Esophagus (tissue), 2 donors: ENCODE measurements around the gene ULK4. TPM values are rescaled to one million over a fixed set of nuclear protein-coding genes. Genes with fewer than 3 reads are reported as not detected.

Experiments used
- H3K27ac ChIP-seq, 2 donors: one replicate each; pipeline ENCODE4 v1.5.1; 2013; ENCODE audit warnings: low read depth in 2 of 2, mild to moderate bottlenecking in 2 of 2, inconsistent platforms in 1 of 2, low read length in 1 of 2, moderate library complexity in 1 of 2
- H3K27me3 ChIP-seq, 2 donors: one replicate each; pipeline ENCODE4 v1.6.1; 2013; ENCODE audit warnings: low read length in 2 of 2, control low read depth in 1 of 2, mild to moderate bottlenecking in 1 of 2; ENCODE audit not compliant: insufficient read depth in 2 of 2, control insufficient read depth in 1 of 2
- H3K36me3 ChIP-seq, 2 donors: one replicate each; pipeline ENCODE4 v1.6.1; 2013; ENCODE audit warnings: low read length in 1 of 2; ENCODE audit not compliant: control insufficient read depth in 2 of 2, insufficient read depth in 2 of 2
- H3K4me1 ChIP-seq, 2 donors: one replicate each; pipeline ENCODE4 v1.6.1; 2013; ENCODE audit warnings: low read length in 1 of 2; ENCODE audit not compliant: control insufficient read depth in 2 of 2, insufficient read depth in 2 of 2
- H3K4me3 ChIP-seq, 2 donors: one replicate each; pipeline ENCODE4 v1.5.1; 2013; ENCODE audit warnings: low read length in 2 of 2, mild to moderate bottlenecking in 2 of 2, low read depth in 1 of 2, moderate library complexity in 1 of 2
- H3K9me3 ChIP-seq, 2 donors: one replicate each; pipeline ENCODE4 v1.6.1; 2013; ENCODE audit warnings: mild to moderate bottlenecking in 2 of 2, low read depth in 1 of 2, low read length in 1 of 2, moderate library complexity in 1 of 2; ENCODE audit not compliant: control insufficient read depth in 2 of 2, insufficient read depth in 1 of 2
- WGBS, 2 donors: extraction: QIAGEN DNeasy Blood & Tissue Kit; methylation state at CpG; one replicate each; pipeline ENCODE4 v1.1.7; 2013; 5-methylcytosine and 5-hydroxymethylcytosine counted together
- polyA plus RNA-seq, 2 donors: library from polyadenylated mRNA; stranded (reverse); fragments of 200-250 nt; gene quantifications; one replicate each; pipeline ENCODE4 v1.2.3, GENCODE V29; 2013
- donor health status: healthy with polysubstance abuse.
- donor health status: Bipolar disorder and iron deficiency.

Gene ULK4
- polyA plus RNA-seq, 2 donors = 1.1 to 1.3 TPM

DNA sequence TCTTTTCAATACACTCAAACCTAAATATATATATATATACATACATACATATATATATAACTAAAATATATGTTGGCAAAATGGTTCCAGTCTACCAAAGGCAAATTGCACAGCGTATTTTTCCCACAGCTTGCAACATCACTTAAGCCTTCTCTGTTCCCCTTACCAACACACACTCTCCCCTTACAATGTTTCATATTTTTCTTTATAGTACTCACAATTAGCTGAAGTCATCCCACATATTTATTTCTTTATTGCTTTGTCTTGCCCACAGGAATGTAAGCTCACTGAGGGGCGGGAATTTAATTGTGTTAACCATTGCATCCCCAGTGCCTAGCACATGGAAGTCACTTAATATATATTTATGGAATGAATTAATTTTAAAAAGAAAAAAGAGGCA lies 288.3 kb downstream of the ULK4 start:
- Histone ChIP-seq H3K9me3 (no peaks in the 10 kb centered on the region), H3K36me3 (no peaks in the 10 kb centered on the region), H3K27me3 (no peaks in the 10 kb centered on the region), H3K27ac (no peak overlapping the region), H3K4me1 (no peaks in the 10 kb centered on the region), H3K4me3 (no peak overlapping the region)
- whole genome bisulfite sequencing, 2 donors = 77 to 81% methylated on average over 2 of the region's 2 CpGs

DNA sequence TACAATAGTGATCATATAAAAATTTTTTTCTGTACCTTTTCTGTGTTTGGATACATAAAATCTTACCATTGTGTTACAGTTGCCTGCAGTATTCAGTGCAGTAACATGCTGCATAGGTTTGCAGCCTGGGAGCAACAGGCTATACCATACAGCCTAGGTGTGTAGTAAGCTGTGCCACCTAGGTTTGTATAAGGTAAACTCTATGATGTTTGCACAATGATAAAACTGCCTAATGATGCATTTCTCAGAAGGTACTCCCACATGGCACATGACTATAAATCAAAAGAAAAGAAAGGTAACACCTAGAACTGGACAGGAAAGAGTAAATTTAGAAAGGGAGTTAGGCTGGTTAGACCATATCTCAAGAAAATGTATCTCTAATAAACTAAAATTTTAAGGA lies 293.5 kb downstream of the ULK4 start:
- H3K27ac ChIP-seq = no peak overlapping the region
- peaks cover 0 to 5% of the 10 kb centered on the region in 2 donors for H3K9me3 ChIP-seq
- H3K4me3 ChIP-seq = no peak overlapping the region
- H3K36me3 ChIP-seq = no peaks in the 10 kb centered on the region
- no peaks in the 10 kb centered on the region for H3K27me3 ChIP-seq
- H3K4me1 ChIP-seq = no peaks in the 10 kb centered on the region

DNA sequence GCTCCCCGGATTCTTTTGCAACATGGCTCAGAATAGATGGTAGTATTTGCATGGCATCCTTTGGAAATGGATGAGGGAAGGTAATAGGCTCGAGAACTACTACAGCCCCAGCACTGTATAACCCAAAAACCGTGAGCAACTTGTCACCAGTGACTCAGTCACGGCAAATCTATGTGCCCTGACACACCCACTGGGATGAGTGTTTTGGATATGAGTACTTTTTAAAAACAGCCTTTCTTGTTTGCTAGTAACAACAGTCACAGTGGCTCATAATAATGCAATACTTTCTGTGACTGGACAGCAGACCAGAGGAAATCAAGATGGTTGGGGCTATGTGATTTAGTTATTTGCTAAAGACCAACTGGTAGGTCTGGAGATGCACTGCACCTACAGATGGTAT lies 299.6 kb downstream of the ULK4 start:
- 79 to 86% methylated on average over 4 of the region's 4 CpGs for WGBS, 2 donors
- Histone ChIP-seq H3K4me3 (no peak overlapping the region), H3K4me1 (no peaks in the 10 kb centered on the region), H3K9me3 (peaks cover 0 to 5% of the 10 kb centered on the region in 2 donors), H3K36me3 (no peaks in the 10 kb centered on the region), H3K27ac (no peak overlapping the region), H3K27me3 (no peaks in the 10 kb centered on the region)

DNA sequence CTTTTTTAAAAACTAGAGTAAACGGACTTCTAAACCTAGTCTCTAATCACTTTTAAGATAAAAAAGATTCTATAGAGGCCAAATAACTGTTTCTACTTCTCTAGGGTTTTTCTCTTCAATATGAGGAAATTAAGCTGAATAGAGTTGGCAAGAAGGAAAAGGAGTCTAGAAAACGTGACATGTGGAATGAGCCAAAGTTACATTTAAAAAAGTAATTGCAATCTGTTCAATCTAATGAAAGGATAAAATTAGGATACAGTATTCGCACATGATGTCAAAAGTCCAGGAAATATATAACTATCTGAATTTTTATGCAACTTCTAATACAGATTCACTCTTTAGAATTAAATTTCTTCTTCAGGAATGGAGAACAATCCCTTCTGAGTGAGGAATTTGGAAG lies 300.1 kb downstream of the ULK4 start:
- Histone ChIP-seq H3K9me3 (peaks cover 0 to 5% of the 10 kb centered on the region in 2 donors), H3K4me3 (no peak overlapping the region), H3K27ac (no peak overlapping the region), H3K36me3 (no peaks in the 10 kb centered on the region), H3K27me3 (no peaks in the 10 kb centered on the region), H3K4me1 (no peaks in the 10 kb centered on the region)
- 81% methylated on average over 3 of the region's 3 CpGs for WGBS, 2 donors

DNA sequence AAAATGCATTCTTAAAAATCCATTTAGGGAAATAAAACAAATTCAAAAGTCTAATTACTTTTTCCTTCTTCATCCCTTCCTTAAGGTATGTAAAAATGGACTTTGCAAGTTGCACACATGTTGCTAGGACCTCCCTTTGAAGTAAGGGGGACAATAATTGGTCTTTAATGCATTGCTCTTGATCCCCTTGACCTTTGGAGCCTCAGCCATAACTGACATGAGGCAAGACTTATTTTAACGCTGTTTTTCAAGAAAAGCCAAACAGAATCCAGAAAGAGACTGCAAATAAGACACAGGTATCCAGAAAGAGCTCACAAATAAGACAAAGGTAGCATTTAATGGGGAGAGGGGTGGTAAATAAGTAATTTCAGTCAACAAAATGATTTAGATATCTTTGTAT lies 301.4 kb downstream of the ULK4 start:
- Histone ChIP-seq H3K27me3 (no peaks in the 10 kb centered on the region), H3K4me1 (no peaks in the 10 kb centered on the region), H3K36me3 (no peaks in the 10 kb centered on the region), H3K4me3 (no peak overlapping the region), H3K27ac (no peak overlapping the region), H3K9me3 (peaks cover 0 to 2% of the 10 kb centered on the region in 2 donors)
- WGBS, 2 donors = 66 to 84% methylated on average over 1 of the region's 1 CpG

DNA sequence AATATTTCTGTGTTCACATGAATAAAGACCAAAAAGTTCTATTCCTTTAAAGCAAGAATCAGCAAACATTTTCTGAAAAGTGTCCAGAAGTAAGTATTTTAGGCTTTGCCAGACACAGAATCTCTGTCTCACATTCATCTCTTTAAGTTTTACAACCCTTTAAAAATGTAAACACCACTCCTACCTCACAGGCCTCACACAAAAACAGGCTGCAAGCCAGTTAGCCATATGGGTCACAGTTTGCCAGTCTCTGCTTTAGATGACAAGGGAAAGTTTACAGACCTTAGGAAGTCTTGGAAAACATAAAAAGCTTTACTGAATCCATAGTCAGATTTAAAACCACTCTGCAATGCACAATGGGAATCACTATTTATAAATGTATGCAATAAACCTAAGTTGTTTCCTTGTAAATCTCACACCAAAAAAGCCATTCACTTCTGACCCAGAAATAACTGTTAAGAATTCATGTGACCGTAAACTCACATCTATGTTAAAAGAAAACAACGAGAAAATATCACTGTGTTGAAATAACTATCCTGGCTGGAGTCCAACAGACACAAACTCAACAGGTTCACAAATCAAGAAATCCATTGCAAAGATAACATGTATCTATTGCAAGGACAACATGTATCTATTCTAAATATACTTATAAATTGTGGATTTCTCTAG lies 308.2 kb downstream of the ULK4 start:
- H3K4me3 ChIP-seq = no peak overlapping the region
- no peaks in the 10 kb centered on the region for H3K4me1 ChIP-seq
- H3K36me3 ChIP-seq = no peaks in the 10 kb centered on the region
- no peak overlapping the region for H3K27ac ChIP-seq
- H3K9me3 ChIP-seq = no peaks in the 10 kb centered on the region
- WGBS, 2 donors = 61 to 70% methylated on average over 2 of the region's 2 CpGs
- no peaks in the 10 kb centered on the region for H3K27me3 ChIP-seq

DNA sequence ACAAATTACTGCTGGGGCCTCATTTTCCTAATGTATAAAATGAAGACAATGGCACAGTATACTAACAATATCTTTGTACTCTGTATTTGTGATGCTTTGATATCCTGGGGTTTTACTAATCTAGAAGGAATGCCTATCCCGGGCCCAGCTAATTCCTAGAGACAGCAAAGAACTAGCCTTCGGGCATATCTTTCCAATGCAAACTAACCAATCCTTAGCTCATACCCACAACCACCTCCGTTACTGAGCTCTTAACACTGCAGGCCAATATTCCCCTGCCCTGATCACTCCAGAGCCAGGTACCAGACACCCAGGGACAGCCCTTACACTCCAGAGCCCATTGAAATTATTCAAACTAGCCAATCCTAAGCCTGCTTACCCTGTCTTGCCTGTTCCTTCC lies 309.0 kb downstream of the ULK4 start:
- Histone ChIP-seq H3K4me3 (no peak overlapping the region), H3K27ac (no peak overlapping the region), H3K4me1 (no peaks in the 10 kb centered on the region), H3K27me3 (no peaks in the 10 kb centered on the region), H3K9me3 (no peaks in the 10 kb centered on the region), H3K36me3 (no peaks in the 10 kb centered on the region)
- 88 to 94% methylated on average over 3 of the region's 3 CpGs for WGBS, 2 donors

DNA sequence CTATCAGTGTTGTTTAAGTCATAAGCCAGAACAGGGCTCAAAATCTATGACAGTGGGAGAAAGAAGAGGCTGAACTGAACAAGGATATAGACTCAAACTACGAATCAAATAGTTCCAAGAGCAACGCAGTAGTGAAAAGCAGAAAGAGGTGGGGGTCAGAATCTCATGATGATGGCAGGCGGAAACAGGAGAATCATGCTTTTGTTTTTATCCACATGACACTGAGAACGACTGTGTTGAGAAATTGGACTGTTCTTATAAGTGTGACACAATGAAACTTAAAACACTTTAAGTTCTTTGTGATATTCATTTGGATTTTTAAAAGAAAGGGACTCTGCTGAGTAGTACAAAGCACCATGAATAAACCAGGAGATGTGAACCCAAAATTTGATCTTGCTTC lies 309.4 kb downstream of the ULK4 start:
- WGBS, 2 donors = 84 to 86% methylated on average over 4 of the region's 4 CpGs
- Histone ChIP-seq H3K27ac (no peak overlapping the region), H3K9me3 (no peaks in the 10 kb centered on the region), H3K4me1 (no peaks in the 10 kb centered on the region), H3K4me3 (no peak overlapping the region), H3K27me3 (no peaks in the 10 kb centered on the region), H3K36me3 (no peaks in the 10 kb centered on the region)

DNA sequence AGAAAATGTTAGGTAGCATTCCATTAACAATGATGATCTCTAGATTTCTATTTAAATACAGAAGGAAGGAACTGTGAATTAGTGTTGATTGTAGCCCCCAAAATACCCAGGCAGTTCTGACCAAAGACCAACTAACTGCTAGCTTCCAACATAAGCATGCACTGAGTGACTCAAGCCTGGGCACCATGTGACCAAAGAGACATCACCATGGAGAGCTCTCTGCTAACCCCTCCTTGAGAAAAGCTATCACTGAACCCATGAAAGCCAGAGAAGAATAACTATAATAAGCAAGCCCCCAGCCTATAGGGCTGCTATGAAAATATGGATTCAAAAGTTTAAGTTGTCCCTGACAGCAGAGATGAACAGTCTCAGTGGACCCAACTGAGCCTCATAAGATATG lies 310.2 kb downstream of the ULK4 start:
- no peaks in the 10 kb centered on the region for H3K4me1 ChIP-seq
- no peaks in the 10 kb centered on the region for H3K36me3 ChIP-seq

DNA sequence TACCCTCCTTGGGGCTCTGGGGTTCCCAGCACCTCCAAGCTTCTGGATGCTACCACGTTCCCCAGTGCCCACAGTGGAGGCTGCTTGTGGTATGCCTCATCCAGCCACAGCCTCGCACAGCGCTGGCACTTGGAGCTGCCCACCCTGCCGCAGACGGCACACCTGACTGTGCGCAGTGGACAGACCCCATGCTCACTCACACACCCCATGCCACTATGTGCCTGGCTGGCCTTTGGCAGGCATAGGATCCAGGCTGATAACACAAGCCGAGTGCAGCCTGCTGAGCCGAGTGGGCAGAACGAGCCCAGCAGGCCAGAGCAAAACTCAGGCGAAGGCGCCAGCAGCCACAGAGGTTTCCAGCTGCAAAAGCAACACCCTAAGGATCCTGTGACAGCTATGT lies 311.5 kb downstream of the ULK4 start:
- H3K36me3 ChIP-seq = no peaks in the 10 kb centered on the region
- H3K27me3 ChIP-seq = no peaks in the 10 kb centered on the region
- no peaks in the 10 kb centered on the region for H3K9me3 ChIP-seq
- H3K4me1 ChIP-seq = no peaks in the 10 kb centered on the region
- H3K27ac ChIP-seq = no peak overlapping the region
- H3K4me3 ChIP-seq = no peak overlapping the region
- WGBS, 2 donors = 95 to 96% methylated on average over 11 of the region's 11 CpGs

More for the DNA sequence above, 310.2 kb downstream of the ULK4 start:
- H3K4me3 ChIP-seq = no peak overlapping the region
- no peak overlapping the region for H3K27ac ChIP-seq
- H3K9me3 ChIP-seq = no peaks in the 10 kb centered on the region
- H3K27me3 ChIP-seq = no peaks in the 10 kb centered on the region
